Body of pancreas (tissue), 4 donors: ENCODE data around the gene IFNW1. TPM values are rescaled to one million over a fixed set of nuclear protein-coding genes. Genes with fewer than 3 reads are reported as not detected.
"Not testable (repeated sequence)": the region's sequence is repeated elsewhere in the genome, so short reads cannot be mapped to it uniquely, and the experiment has no call there.

Experiments
- ATAC-seq: fragments of 150-250 bp; one replicate; pipeline ENCODE4 v1.9.1; 2016
- DNase-seq, 4 donors: peaks; one replicate each; pipeline ENCODE4 v3.0.0-alpha.2; 2019
- H3K27ac ChIP-seq, 4 donors: fragments of 200-600 bp; sonication (generic); 1 replicate in 3 of 4; 2 replicates in 1 of 4; pipeline versions ENCODE4 v1.5.1 to v1.6.1; 2016 to 2019; ENCODE audit warnings: mild to moderate bottlenecking in 1 of 4, mixed read lengths in 1 of 4, moderate library complexity in 1 of 4
- H3K27me3 ChIP-seq, 2 donors: fragments of 200-600 bp; sonication (generic); one replicate each; pipeline ENCODE4 v1.6.0; 2016; ENCODE audit warnings: mild to moderate bottlenecking in 1 of 2
- H3K36me3 ChIP-seq, 2 donors: fragments of 200-600 bp; sonication (generic); replicated peaks in 1 of 2; 2 replicates each; pipeline ENCODE4 v1.5.1; 2016; ENCODE audit warnings: low read depth in 2 of 2; ENCODE audit not compliant: insufficient read depth in 1 of 2
- H3K4me1 ChIP-seq: fragments of 200-600 bp; sonication (generic); one replicate; pipeline ENCODE4 v1.6.0; 2016
- H3K4me3 ChIP-seq, 2 donors: fragments of 200-600 bp; sonication (generic); 1 replicate in 1 of 2; 2 replicates in 1 of 2; pipeline ENCODE4 v1.5.1; 2016 to 2019
- H3K9me3 ChIP-seq, 3 donors: fragments of 200-600 bp; sonication (generic); 1 replicate in 2 of 3; 2 replicates in 1 of 3; pipeline ENCODE4 v1.5.1; 2016
- CTCF ChIP-seq, 7 experiments: fragments of 450-650 bp in 4 of 7; fragments of 200-600 bp in 3 of 7; sonication (generic) in 3 of 7; IDR thresholded peaks; one replicate each; pipeline ENCODE4 v1.5.1; 2016 to 2019; ENCODE audit warnings: antibody characterized with exemption in 7 of 7
- POLR2A ChIP-seq, 3 donors: fragments of 450-650 bp; IDR thresholded peaks; one replicate each; pipeline ENCODE4 v1.6.1; 2016; ENCODE audit warnings: antibody characterized with exemption in 3 of 3, mild to moderate bottlenecking in 2 of 3
- WGBS, 2 donors: methylation state at CpG; one replicate each; pipeline ENCODE4 v1.1.5; 2017; 5-methylcytosine and 5-hydroxymethylcytosine counted together
- intact Hi-C: fragments of 100-400 bp; cut with DNase I; formaldehyde crosslinking; loops from one replicate; pipeline ENCODE4 v1.15.1; 2023
- total RNA-seq, 2 donors: library from RNA; depleted of rRNA; stranded (reverse); fragments of >200 nt; gene quantifications; one replicate each; pipeline ENCODE4 v1.1.0, GENCODE V29; 2016

The IFNW1 gene
- total RNA-seq, 2 donors from 2014 or later: not detected

GRCh38 chr9:21171351-21171750 lies 29.7 kb upstream of the IFNW1 start:
- DNase-seq (no peak), ATAC-seq (no peak)
- intact Hi-C loops: no loop called here
- Histone ChIP-seq H3K36me3 (no peaks in the 10 kb centered on the region), H3K4me3 (no peak overlapping the region), H3K9me3 (no peaks in the 10 kb centered on the region), H3K27ac (no peak overlapping the region), H3K4me1 (no peaks in the 10 kb centered on the region), H3K27me3 (no peaks in the 10 kb centered on the region)
- TF ChIP-seq CTCF (IDR thresholded peaks at IDR 0.05) (no peak), POLR2A (IDR thresholded peaks at IDR 0.05) (no peak)
- whole genome bisulfite sequencing, 2 donors: 58 to 69% methylated on average over 1 of the region's 1 CpG

GRCh38 chr9:21166560-21166959 lies 24.9 kb upstream of the IFNW1 start, which contains the start of gene IFNA21:
Gene IFNA21 (minus strand): TSS chr9:21166660. CDS start chr9:21166612, 48 bp downstream.
- intact Hi-C loops: loop anchor here (10.0 kb wide), 1 partner anchor 62 kb away; no protein-coding TSS in a partner anchor
- not testable (repeated sequence) for DNase-seq, H3K4me1 ChIP-seq, H3K27ac ChIP-seq, H3K9me3 ChIP-seq, H3K4me3 ChIP-seq, H3K36me3 ChIP-seq, ATAC-seq, H3K27me3 ChIP-seq
- 76 to 86% methylated on average over 2 of the region's 2 CpGs for WGBS, 2 donors

- TF ChIP-seq CTCF (IDR thresholded peaks at IDR 0.05) (no peak), POLR2A (IDR thresholded peaks at IDR 0.05) (no peak)
- no peaks in the 10 kb centered on the region for H3K4me1 ChIP-seq
- no peak for ATAC-seq
- no peaks in the 10 kb centered on the region for H3K27me3 ChIP-seq
- 77 to 91% methylated on average over 1 of the region's 1 CpG for WGBS, 2 donors
- no peaks in the 10 kb centered on the region for H3K36me3 ChIP-seq
- no peak for DNase-seq
- H3K27ac ChIP-seq: no peak overlapping the region
- intact Hi-C loops: loop anchor here (10.0 kb wide), 1 partner anchor 61 kb away; no protein-coding TSS in a partner anchor
- H3K4me3 ChIP-seq: no peak overlapping the region
- no peaks in the 10 kb centered on the region for H3K9me3 ChIP-seq
Measured at GRCh38 chr9:21165516-21165915, 23.9 kb upstream of the IFNW1 start.

- intact Hi-C loops: loop anchor here (10.0 kb wide), 1 partner anchor 55 kb away; no protein-coding TSS in a partner anchor
- DNase-seq: peak in 1 of 4 donors; percentile 7
- no peak for TF ChIP-seq CTCF (IDR thresholded peaks at IDR 0.05)
- no peaks in the 10 kb centered on the region for H3K36me3 ChIP-seq
- 5 to 7% methylated on average over 1 of the region's 1 CpG for WGBS, 2 donors
- H3K4me1 ChIP-seq: no peaks in the 10 kb centered on the region
- H3K9me3 ChIP-seq: no peaks in the 10 kb centered on the region
- no peak overlapping the region for H3K4me3 ChIP-seq
- no peak for ATAC-seq
- no peak overlapping the region for H3K27ac ChIP-seq
- H3K27me3 ChIP-seq: no peaks in the 10 kb centered on the region
Measured at GRCh38 chr9:21160178-21160577, 18.5 kb upstream of the IFNW1 start.

- no peak overlapping the region for H3K4me3 ChIP-seq
- H3K4me1 ChIP-seq: no peaks in the 10 kb centered on the region
- intact Hi-C loops: no loop called here
- ATAC-seq: no peak
- DNase-seq: no peak
- no peak overlapping the region for H3K27ac ChIP-seq
- H3K36me3 ChIP-seq: no peaks in the 10 kb centered on the region
- no peaks in the 10 kb centered on the region for H3K9me3 ChIP-seq
- 63 to 64% methylated on average over 2 of the region's 2 CpGs for WGBS, 2 donors
- no peak for TF ChIP-seq CTCF (IDR thresholded peaks at IDR 0.05)
- H3K27me3 ChIP-seq: no peaks in the 10 kb centered on the region
Measured at GRCh38 chr9:21155501-21155900, 13.9 kb upstream of the IFNW1 start.
